GM18507 (cell line): Measurements from ENCODE around the gene SAMD8.
A peak's percentile ranks its signal among the peaks of the same experiment; 100 is the strongest.
"Not testable (repeated sequence)": the region's sequence is repeated elsewhere in the genome, so short reads cannot be mapped to it uniquely, and the experiment has no call there.

ENCODE experiments used
- DNase-seq: peaks from one replicate; pipeline ENCODE4 v3.0.0; 2011; ENCODE audit warnings: low read depth; ENCODE audit not compliant: insufficient read length; ENCODE audit errors: extremely low spot score
- FAIRE-seq: peaks from 2 replicates; lab custom pipeline; 2011; peaks lifted over from hg19 to GRCh38; lab: Jason Lieb, UNC

The SAMD8 gene

DNA sequence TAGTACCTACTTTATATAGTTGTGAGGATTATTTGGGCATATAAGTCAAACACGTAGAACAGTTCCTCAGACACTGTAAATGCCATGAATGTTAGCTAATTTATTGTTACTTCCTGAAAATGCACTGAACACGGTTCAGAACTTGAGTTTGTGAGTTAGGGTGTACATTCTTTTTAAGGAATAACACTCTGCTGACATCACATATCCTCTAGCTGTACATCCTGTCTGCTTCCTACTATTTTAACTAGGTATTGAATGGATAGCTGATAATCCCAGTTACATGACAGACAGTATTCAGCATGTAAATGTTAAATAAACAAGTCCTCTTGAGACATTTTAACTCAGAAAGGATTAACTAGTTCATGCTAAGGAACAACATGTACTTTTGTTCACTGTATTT is 16.0 kb downstream of the SAMD8 start:
- DNase-seq (no peak), FAIRE-seq (no peak)

DNA sequence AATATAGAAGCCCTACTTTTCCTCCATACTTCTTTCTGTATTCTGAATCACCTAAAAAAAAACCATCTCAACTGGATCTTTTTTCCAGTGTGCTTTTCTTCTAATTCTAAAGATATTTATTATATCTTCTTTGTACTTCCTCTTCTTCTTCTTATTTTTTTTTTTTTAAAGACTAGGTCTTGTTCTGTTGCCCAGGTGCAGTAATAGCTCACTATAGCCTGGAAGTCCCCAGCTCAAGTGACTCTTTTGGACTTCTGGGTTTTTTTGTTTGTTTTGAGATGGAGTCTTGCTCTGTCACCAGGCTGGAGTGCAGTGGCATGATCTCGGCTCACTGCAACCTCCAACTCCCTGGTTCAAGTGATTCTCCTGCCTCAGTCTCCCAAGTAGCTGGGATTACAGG is 17.5 kb downstream of the SAMD8 start:
- DNase-seq, FAIRE-seq: not testable (repeated sequence)

DNA sequence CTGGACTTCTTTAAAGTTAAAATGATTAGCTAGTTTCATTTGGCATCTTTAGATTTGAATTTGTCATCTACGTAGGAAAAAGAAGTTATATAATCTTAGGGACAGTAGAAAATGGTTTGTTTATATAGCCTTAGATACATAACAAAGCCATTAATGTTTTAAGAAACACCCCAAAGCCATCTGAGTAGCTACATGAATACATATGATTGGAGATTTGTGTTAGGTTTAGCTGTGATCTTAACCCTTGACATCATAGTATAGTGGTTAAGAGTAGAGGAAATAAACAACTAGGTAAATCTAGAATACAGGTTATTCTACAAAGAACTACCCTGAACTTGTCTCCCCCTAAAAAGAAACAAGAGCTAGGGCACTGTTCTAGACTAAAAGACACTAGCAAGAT is 18.1 kb downstream of the SAMD8 start:
- no peak for DNase-seq

DNA sequence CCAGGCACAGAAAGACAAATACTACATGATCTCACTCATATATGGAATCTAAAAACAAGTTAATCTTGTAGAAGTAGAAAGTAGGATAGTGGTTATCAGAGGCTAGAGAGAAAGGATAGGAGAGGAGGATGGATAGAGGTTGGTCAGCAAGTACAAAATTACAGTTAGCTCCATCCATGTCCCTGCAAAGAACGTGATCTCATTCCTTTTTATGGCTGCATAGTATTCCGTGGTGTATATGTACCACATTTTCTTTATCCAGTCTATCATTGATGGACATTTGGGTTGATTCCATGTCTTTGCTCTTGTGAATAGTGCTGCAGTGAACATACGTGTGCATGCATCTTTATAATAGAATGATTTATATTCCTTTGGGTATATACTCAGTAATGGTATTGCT is 22.2 kb downstream of the SAMD8 start:
- FAIRE-seq, DNase-seq: not testable (repeated sequence)

More for the DNA sequence above, 18.1 kb downstream of the SAMD8 start:
- no peak for FAIRE-seq

DNA sequence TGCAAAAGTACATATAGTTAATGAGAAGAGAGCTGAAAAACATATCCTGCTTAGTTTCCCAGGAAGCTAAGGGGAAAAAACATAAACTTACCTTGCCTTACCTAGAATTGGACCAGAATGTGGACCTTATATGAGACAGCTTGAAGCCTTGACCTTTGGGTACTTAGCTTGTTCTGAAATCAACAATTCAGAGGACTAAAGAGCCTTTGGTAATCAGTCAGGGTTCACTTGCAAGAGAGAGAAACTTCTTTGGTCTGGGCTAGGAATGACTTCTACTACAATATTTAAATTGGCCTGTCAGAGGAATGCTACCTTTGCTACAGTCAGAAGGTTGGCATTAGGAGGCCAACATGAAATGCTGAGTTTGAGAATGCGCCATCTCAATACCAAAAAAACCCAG is 24.9 kb downstream of the SAMD8 start:
- DNase-seq (no peak), FAIRE-seq (no peak)

DNA sequence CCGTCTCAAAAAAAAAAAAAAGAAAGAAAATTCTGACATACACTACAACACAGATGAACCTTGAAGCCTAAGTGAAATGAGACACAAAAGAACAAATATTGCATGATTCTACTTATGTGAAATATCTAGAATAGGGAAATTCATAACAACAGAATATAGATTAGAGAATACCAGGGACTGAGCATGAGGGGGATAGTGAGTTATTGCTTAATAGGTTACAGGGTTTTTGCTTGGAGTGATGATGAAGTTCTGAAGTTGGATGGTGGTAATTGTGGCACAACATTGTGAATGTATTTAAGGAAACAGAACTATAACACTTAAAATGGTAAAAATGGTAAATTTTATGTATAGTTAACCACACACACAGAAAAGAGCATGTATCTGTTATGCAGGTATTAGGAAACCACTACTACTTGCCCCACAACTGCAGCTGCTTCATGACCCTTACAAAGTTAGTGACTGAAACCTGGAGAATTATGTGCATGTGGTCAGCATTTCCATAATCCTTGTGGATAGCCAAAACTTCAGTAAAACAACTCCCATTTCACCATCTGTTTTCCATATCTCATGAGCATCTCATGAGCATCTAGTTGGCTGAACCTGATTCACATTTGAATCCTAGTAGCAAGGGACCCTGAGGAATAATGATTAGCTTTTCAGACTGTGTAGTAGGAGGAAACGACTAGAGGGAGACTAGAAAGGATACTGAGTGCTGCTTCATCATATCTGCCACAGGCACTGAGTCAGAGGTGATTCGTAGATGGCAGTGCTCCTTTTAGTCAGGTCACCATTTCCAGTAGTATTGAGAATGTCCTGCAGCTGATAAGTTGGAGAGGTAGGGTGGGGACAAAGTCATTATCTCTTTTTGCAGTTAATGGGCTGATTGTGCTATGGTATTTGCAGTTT is 26.3 kb downstream of the SAMD8 start:
- FAIRE-seq: peak; percentile 45
- no peak for DNase-seq

DNA sequence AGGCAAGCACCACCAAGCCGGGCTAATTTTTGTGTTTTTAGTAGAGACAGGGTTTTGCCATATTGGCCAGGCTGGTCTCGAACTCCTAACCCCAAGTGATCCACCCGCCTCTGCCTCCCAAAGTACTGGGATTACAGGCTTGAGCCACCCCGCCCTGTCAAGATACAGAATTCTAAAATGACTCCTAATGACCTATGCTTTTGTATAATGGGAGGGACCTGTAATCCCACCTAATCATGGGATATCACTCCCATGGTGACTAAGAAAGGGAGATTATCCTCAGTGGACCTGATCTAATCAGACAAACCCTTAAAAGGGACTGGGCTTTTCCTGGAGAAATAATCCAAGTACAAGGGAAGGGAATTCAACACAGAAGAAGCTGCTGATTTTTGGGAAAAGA is 28.8 kb downstream of the SAMD8 start:
- no peak for FAIRE-seq
- no peak for DNase-seq

DNA sequence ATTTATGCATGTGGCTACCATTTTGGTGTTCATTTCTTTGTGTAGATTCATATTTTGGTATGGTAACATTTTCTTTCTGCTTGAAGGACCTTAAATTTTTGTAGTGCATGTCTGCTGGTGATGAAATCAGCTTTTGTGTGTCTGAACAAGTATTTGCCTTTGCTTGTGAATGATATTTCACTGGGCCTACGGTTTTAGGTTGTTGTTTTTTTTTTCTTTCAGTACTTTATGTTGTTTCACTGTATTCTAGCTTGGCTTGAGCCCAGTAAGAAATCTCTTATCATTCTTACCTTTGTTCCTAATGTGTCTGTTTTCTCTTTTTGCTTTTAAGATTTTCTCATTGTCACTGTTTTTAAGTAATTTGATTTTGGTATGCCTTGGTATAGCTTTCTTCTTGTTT is 31.9 kb downstream of the SAMD8 start:
- no peak for FAIRE-seq
- DNase-seq: no peak

DNA sequence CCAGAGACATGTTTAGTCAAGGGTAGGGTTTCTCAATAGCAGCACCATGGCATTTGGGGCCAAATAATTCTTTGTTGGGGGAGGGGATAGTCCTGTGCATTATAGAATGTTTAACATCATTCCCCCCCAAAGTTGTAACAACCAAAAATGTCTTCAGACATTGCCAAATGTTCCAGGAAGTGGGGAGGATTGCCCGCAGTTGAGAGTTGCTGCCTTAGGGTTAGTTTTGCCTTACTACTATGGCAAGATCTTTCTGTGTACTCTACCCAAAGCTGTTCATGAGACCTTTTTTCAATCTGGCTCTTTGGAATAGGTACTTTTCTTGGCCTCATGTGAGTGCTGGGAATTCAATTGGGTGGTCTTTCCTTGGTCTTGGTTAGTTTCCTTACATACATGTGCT is 34.1 kb downstream of the SAMD8 start:
- FAIRE-seq: no peak
- DNase-seq: no peak

DNA sequence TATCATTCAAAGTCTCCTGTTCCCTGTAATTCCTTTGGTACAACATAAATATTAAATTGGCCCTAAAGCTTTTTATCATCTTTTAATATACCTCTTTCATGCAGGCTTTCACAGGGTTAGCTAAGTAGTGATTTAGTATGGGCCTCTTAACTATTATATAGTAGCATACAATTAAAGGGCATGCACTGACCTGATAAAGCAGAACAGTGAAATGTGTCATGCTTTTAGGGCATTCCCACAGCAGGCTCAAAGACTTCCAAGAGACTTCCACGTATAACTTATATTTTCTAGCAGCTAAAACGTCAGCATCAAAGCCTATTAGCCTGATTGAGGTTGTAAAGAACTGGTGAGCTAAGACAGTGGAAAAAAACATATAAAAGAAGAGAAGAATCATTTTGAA is 35.3 kb downstream of the SAMD8 start:
- no peak for FAIRE-seq
- DNase-seq: no peak

DNA sequence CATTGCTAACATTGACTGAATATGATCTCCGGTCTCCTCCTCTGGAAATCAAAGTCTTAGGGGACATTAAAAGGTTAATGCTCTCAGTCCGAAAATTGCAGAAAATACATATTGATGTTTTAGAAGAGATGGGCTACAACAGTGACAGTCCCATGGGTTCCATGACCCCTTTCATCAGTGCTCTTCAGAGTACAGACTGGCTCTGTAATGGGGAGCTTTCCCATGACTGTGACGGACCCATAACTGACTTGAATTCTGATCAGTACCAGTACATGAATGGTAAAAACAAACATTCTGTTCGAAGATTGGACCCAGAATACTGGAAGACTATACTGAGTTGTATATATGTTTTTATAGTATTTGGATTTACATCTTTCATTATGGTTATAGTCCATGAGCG is 39.2 kb downstream of the SAMD8 start:
- FAIRE-seq (no peak), DNase-seq (no peak)

DNA sequence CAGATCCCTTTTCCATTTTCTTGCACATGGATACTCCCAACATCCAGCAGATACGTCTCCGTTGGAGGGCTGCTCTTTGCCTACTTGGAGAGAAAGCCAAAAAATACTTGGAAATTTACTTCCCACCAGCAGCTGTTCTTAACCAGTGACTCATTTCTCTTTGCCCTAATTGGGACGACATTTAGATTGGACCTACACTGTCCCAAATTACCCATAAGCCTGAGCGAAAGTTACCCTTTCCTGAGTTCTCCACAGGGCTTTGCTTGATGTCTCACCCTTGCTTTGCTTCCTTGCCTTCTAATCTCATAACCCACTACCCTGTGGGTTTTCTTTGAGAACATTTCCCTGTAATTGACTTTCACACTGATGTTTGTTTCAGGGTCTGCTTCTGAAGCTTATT is 48.1 kb downstream of the SAMD8 start:
- no peak for DNase-seq
- no peak for FAIRE-seq

DNA sequence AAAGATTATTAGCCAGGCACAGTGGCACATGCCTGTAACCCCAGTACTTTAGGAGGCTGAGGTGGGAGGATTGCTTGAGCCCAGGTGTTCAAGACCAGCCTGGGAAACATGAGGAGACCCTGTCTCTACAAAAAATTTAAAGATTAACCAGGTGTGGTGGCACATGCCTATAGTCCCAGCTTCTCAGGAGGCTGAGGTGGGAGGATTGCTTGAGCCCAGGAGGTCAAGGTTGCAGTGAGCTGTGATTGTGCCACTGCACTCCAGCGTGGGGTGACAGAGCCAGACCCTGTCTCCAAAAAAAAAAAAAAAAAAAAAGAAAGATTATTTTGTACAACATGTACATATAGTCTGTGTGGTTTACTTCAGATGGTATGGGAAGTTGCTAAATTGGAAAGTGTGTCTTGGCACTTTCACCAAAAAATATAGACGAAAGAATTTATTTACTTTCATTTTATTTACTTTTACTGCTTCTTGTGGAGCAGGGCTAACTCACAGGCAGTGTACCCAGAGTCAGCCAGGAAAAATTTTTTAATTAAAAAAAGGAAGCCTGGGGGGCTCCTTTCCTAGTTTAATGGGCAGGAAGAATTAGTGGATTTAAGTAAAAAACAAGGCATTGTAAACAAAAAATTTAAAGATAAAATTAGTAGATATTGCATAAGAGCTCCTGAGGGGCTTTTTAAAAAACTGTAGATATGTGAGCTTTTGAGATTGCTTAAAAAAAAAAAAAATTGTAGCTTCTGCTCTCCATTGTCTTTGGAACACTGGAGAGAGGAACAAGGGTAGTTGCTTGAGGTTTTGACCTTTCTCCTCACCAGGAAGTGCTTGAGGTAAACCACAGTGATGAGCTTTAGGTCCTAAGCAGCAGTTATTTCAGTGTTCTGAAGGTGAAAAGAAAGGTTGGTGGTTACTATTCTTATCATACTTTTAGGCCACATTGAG is 54.5 kb downstream of the SAMD8 start:
- FAIRE-seq (peak; percentile 93), DNase-seq (peak; percentile 53)

DNA sequence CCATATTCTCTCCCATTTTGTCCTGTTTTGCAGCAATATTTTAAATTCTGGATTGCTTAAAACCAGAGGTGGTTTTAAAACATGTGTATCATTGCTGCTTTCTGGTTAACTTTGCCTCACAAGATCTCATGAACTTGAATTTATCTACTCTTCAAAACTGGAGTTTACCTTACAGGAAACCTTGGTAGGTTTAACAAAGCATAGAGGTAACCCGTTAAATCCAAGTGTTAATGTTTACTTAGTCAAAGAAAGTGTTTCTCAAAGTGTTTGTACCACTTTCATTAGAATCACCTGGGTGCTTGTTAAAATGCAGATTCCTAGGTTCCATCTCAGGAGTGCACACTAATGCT is 55.1 kb downstream of the SAMD8 start:
- no peak for FAIRE-seq
- no peak for DNase-seq

DNA sequence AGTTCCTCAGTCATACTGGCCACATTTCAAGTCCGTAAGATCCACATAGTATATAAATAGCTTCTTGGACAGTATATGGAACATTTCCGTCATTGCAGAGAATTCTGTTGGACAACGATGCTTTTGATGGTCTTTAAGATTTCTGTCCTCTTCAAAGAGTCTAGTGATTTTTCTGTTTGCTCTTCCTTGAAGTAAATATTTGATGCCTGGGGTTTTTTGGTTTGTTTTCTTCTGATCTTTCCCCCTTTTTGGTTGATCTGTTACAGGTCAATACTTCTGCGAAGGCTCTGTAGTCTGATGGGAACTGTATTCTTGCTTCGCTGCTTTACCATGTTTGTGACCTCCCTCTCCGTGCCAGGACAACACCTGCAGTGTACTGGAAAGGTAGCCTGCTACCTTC is 56.8 kb downstream of the SAMD8 start:
- DNase-seq (no peak), FAIRE-seq (no peak)

DNA sequence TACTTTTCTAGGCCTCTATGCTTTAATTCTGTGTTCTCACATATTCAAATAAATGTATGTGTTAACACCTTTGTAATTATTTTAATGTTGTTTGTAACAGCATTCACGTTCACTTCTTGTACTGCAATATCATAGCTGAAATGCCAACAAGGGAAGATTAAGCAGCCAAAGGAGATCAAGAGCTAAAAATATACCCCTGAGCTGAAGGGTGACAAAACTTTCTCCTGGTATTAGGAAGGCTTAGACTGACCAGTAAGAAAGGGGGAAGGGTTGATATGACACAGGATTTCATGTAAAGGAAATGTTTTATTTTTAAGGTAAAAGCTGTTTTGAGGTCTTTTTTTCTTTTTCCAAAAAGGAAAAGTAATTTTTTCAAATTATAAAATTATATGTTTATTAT is 58.8 kb downstream of the SAMD8 start:
- FAIRE-seq: no peak
- no peak for DNase-seq

DNA sequence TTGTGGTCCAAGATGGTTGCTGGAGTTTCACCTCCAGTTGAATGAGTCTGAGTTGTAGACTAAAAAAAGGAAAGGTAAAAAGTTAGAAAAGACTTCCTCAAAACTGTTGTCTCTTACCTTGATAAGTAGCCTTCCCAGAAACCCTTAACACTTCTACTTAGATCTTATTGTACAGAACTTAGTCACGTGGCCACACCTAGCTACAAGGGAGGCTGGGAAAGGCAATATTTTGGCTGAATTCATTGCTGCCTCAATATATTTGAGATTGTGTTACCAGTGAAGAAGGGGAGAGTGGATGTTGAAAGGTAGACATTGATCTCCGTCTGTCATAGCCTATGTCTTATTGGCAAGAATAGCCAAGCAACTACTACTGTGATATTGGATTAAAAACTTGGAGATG is 63.6 kb downstream of the SAMD8 start:
- no peak for DNase-seq
- no peak for FAIRE-seq

DNA sequence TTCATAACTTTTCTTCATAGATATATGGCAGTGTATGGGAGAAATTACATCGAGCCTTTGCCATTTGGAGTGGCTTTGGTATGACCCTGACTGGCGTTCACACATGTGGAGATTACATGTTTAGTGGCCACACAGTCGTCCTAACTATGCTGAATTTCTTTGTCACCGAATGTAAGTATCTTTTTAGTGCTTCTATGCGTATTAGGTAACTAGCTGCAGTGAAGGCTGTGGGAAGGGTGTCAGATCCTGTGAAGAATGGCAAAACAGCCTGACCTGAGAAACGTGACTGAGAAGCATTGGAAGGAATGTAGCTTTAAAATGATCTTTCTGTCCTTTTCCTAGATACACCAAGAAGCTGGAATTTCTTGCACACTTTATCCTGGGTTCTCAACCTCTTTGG is 64.6 kb downstream of the SAMD8 start:
- no peak for FAIRE-seq
- DNase-seq: no peak

DNA sequence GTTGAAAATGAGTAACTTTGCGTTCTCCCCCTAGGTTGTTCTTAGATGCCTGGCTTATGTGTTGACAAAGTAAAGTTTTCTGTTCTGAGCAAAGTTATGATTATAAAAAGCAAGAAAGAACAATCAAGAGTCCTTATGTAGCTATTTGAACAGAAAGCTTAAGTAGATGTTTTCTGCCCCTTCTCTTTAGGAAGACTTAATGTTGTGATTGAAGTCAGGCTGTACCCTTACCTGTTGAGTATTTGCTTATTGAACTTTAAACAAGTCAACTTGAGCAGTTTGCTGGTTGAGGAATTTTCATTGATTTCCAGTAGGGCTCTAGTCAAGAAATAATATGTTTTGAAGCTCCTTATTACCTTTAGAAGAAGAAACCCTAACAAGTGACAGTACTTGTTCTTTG is 65.3 kb downstream of the SAMD8 start:
- FAIRE-seq (no peak), DNase-seq (no peak)

DNA sequence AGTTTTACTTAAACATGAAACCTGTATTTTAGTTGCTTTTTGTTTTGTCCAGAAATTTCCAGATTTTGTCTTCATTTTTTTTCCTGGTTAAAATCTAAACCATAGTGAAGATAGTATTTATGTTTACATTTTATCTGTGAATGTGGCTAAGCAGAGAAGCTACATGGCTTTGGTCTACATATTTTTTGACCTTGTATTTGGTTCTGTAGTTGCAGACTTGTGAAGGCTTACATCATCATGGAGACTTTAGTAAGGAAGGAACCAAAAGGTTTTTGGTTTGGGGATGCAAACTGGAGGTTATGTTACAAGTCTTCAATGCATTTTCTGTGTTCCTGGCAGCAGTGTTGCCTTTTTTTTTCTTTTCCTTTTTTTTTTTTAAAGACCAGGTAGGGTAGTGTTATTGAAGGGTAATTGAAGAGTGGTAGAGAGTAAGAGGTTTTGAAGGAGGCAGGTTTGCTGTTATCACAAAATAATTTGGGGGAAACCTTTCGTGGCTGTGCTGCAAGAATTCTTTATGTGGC is 68.3 kb downstream of the SAMD8 start:
- DNase-seq (no peak), FAIRE-seq (no peak)
